Ovary (tissue), 9 donors: ENCODE measurements around the gene LBX2. TPM values are rescaled to one million over a fixed set of nuclear protein-coding genes. Genes with fewer than 3 reads are reported as not detected.
A peak's percentile ranks its signal among the peaks of the same experiment; 100 is the strongest.
"Not testable (repeated sequence)": the region's sequence is repeated elsewhere in the genome, so short reads cannot be mapped to it uniquely, and the experiment has no call there.

Source experiments
- DNase-seq, 5 donors: peaks; one replicate each; pipeline ENCODE4 v3.0.0-alpha.2; 2019 to 2020
- H3K27ac ChIP-seq, 2 donors: fragments of 200-600 bp; one replicate each; pipeline versions ENCODE4 v1.5.1 to v1.8.0; 2019 to 2022
- H3K27me3 ChIP-seq: fragments of 200-600 bp; one replicate; pipeline ENCODE4 v1.8.0; 2022
- H3K36me3 ChIP-seq: fragments of 200-600 bp; sonication (generic); one replicate; pipeline ENCODE4 v1.5.1; 2019
- H3K4me1 ChIP-seq: one replicate; pipeline ENCODE4 v1.8.1; 2013; ENCODE audit warnings: mild to moderate bottlenecking, moderate library complexity; ENCODE audit not compliant: insufficient read depth
- H3K4me3 ChIP-seq: fragments of 200-600 bp; sonication (generic); one replicate; pipeline ENCODE4 v1.5.1; 2017
- H3K9me3 ChIP-seq, 2 donors: fragments of 200-600 bp in 1 of 2; sonication (generic) in 1 of 2; one replicate each; pipeline versions ENCODE4 v1.5.1 to v1.8.1; 2013 to 2019; ENCODE audit warnings: mild to moderate bottlenecking in 1 of 2, moderate library complexity in 1 of 2
- EP300 ChIP-seq: sonication (generic); formaldehyde crosslinking; IDR thresholded peaks from one replicate; pipeline ENCODE4 v1.6.1; 2017; ENCODE audit warnings: antibody characterized with exemption
- POLR2A ChIP-seq: fragments of 450-650 bp; IDR thresholded peaks from one replicate; pipeline ENCODE4 v1.6.1; 2017; ENCODE audit warnings: antibody characterized with exemption, mild to moderate bottlenecking, moderate library complexity
- WGBS, 3 donors: extraction: QIAGEN DNeasy Blood & Tissue Kit in 1 of 3; methylation state at CpG; one replicate each; pipeline versions ENCODE4 v1.1.5 to v1.1.7; 2013 to 2017; 5-methylcytosine and 5-hydroxymethylcytosine counted together
- intact Hi-C, 4 donors: fragments of 100-400 bp; cut with DNase I; formaldehyde crosslinking; loops; one replicate each; pipeline versions ENCODE4 v1.11.0 to v1.15.1; 2022 to 2023
- polyA plus RNA-seq, 2 donors: library from polyadenylated mRNA; stranded (reverse); fragments of 200-250 nt in 1 of 2; fragments of 350-450 nt in 1 of 2; fragmentation: Illumina TruSeq in 1 of 2; extraction: RNeasy Lipid Tissue Mini Kit (QIAGEN cat#74804) in 1 of 2; gene quantifications; one replicate each; pipeline ENCODE4 v1.2.3, GENCODE V29; 2013 to 2014
- total RNA-seq, 7 donors: library from RNA; depleted of rRNA in 2 of 7; stranded (reverse); fragments of >200 nt in 2 of 7; fragmentation: NEBNext Ultra II Directional in 3 of 7; extraction: Animal tissue kit (Norgen Biotek cat#: 25700) in 3 of 7; gene quantifications; one replicate each; pipeline versions ENCODE4 v1.1.0 to v1.2.4, GENCODE V29; 2016 to 2023
- TF ChIP-seq, protein P1 (sequence below), 3 donors: fragments of 450-650 bp in 2 of 3; fragments of 200-600 bp in 1 of 3; IDR thresholded peaks; one replicate each; pipeline versions ENCODE4 v1.5.1 to v1.8.0; 2016 to 2022; ENCODE audit warnings: antibody characterized with exemption in 3 of 3, mild to moderate bottlenecking in 1 of 3
- donor health status: DM: no; HTN: no; CAD: no; lungs with moderate emphysema.
- donor health status: DM: no; HTN: no; CAD: no.
- donor health status: Bipolar disorder and iron deficiency.
- donor health status: DM: yes; HTN: yes; CAD: no.
- donor health status: DM: no; HTN: no; CAD: no.
- donor health status: DM: yes; HTN: yes; CAD: no.

LBX2 gene
- total and polyA plus RNA-seq, 9 donors = 0.15 to 1.2 (median 0.22) TPM; not detected in 4

DNA sequence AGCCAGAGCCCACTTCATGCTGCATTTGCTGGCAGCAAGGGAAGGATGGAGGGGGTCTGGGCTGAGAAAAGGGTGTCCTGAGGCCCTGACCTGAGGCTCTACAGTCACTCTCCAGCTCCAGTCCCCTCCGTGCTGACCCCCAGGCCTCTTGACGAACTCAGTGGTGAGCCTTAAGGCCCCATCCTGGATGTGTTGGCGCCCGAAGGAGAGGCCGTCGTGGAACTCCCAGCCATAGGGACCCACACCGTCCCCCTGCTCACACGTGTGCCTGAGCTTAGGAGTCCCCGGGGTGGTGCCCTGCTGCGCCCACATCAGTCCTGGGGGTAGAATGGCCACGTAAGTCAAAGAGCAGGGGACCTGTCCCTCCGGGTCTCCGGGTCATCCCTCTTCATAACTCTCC lies 35.0 kb downstream of the LBX2 start:
- Histone ChIP-seq H3K27me3 (no peaks in the 10 kb centered on the region), H3K4me1 (peaks cover 6% of the 10 kb centered on the region), H3K27ac (peak overlapping the region in 1 of 2 donors; percentile 53), H3K9me3 (no peaks in the 10 kb centered on the region), H3K36me3 (no peaks in the 10 kb centered on the region), H3K4me3 (peak overlapping the region; percentile 97)
- no peak for DNase-seq
- WGBS, 3 donors = 0 to 3% (median 2%) methylated on average over 11 to 13 of the region's 13 CpGs
- intact Hi-C loops = no loop called here
- TF ChIP-seq EP300 (no peak), POLR2A (no peak)
- TF ChIP-seq, protein P1, sequence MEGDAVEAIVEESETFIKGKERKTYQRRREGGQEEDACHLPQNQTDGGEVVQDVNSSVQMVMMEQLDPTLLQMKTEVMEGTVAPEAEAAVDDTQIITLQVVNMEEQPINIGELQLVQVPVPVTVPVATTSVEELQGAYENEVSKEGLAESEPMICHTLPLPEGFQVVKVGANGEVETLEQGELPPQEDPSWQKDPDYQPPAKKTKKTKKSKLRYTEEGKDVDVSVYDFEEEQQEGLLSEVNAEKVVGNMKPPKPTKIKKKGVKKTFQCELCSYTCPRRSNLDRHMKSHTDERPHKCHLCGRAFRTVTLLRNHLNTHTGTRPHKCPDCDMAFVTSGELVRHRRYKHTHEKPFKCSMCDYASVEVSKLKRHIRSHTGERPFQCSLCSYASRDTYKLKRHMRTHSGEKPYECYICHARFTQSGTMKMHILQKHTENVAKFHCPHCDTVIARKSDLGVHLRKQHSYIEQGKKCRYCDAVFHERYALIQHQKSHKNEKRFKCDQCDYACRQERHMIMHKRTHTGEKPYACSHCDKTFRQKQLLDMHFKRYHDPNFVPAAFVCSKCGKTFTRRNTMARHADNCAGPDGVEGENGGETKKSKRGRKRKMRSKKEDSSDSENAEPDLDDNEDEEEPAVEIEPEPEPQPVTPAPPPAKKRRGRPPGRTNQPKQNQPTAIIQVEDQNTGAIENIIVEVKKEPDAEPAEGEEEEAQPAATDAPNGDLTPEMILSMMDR (IDR thresholded peaks at IDR 0.05) = no peak

- Histone ChIP-seq H3K27ac (no peak overlapping the region), H3K9me3 (no peaks in the 10 kb centered on the region), H3K4me1 (peaks cover 9% of the 10 kb centered on the region), H3K36me3 (no peaks in the 10 kb centered on the region), H3K27me3 (no peaks in the 10 kb centered on the region), H3K4me3 (no peak overlapping the region)
- intact Hi-C loops = no loop called here
- DNase-seq = no peak
- TF ChIP-seq EP300 = no peak
- 78 to 83% (median 79%) methylated on average over 4 of the region's 4 CpGs for WGBS, 3 donors
Measured at GRCh38 chr2:74462786-74463105, 36.7 kb downstream of the LBX2 start.

- H3K27me3 ChIP-seq = no peaks in the 10 kb centered on the region
- 79 to 85% (median 82%) methylated on average over 20 of the region's 20 CpGs for WGBS, 3 donors
- H3K4me3 ChIP-seq = no peak overlapping the region
- no peak for TF ChIP-seq POLR2A
- no peak for TF ChIP-seq EP300
- TF ChIP-seq, protein P1 (IDR thresholded peaks at IDR 0.05) = no peak
- intact Hi-C loops = no loop called here
- no peaks in the 10 kb centered on the region for H3K9me3 ChIP-seq
- peaks cover 9% of the 10 kb centered on the region for H3K4me1 ChIP-seq
- DNase-seq = no peak
- H3K36me3 ChIP-seq = no peaks in the 10 kb centered on the region
- no peak overlapping the region for H3K27ac ChIP-seq
Measured at GRCh38 chr2:74462054-74462785, 37.2 kb downstream of the LBX2 start.

DNA sequence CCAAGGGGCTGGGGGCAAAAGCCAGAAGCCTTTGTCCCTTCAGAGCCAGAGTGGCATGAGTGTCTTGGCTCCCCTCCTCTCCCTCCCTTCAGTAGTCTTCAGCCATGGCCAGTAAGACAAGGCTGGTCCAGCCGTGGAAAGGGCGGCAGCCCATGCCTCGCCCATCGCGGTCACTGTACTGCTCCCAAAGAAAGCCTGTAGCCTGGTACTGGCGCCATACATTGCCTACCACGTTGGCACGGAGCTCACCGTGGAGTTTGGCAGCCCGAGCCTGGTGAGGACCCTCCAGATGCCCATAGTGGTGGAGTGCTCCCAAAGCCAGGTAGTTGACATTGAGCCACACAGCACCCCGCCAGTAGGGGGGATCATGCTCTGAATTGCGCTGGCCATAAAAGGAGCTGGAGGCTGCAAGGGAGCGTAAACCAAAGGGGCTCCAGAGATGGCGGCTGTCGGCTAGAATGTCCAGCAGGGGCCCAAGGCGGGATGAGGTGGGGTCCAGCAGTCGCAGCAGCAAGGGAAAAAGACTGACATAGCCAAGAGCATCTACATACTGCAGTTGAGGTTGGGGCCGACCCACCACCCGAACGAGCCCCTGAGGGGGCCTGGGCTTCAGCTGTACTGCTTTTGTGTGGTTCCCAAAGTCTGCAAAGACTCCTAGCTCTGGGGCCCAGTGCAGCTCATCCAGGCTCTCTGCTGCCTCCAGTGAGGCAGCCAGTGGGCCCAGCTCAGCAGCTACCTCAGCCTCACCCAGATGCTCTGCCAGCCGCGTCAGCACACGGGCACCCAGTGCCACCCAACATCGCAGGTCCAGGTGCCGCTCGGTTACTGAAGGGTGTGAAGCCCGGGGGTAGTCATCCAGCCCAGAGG lies 38.0 kb downstream of the LBX2 start:
- no peaks in the 10 kb centered on the region for H3K9me3 ChIP-seq

DNA sequence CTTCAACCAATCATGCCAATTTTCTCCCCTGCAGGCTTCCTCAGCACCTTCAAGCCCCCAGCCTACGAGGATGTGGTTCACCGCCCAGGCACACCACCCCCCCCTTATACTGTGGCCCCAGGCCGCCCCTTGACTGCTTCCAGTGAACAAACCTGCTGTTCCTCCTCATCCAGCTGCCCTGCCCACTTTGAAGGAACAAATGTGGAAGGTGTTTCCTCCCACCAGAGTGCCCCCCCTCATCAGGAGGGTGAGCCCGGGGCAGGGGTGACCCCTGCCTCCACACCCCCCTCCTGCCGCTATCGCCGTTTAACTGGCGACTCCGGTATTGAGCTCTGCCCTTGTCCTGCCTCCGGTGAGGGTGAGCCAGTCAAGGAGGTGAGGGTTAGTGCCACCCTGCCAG lies 39.2 kb downstream of the LBX2 start:
- H3K27me3 ChIP-seq, H3K36me3 ChIP-seq, DNase-seq, intact Hi-C loops, H3K4me3 ChIP-seq, H3K27ac ChIP-seq, H3K9me3 ChIP-seq: not testable (repeated sequence)
- WGBS, 3 donors = 64 to 69% (median 65%) methylated on average over 10 of the region's 10 CpGs
- H3K4me1 ChIP-seq = peaks cover 15% of the 10 kb centered on the region

More for the DNA sequence above, 38.0 kb downstream of the LBX2 start:
- intact Hi-C loops = no loop called here
- Histone ChIP-seq H3K27me3 (no peaks in the 10 kb centered on the region), H3K36me3 (no peaks in the 10 kb centered on the region), H3K4me1 (peaks cover 11% of the 10 kb centered on the region), H3K27ac (no peak overlapping the region), H3K4me3 (no peak overlapping the region)
- TF ChIP-seq POLR2A (no peak), EP300 (no peak)
- TF ChIP-seq, protein P1 (IDR thresholded peaks at IDR 0.05) = no peak
- 86 to 89% (median 86%) methylated on average over 25 to 27 of the region's 27 CpGs for WGBS, 3 donors
- peak in 1 of 5 donors; percentile 28 for DNase-seq

DNA sequence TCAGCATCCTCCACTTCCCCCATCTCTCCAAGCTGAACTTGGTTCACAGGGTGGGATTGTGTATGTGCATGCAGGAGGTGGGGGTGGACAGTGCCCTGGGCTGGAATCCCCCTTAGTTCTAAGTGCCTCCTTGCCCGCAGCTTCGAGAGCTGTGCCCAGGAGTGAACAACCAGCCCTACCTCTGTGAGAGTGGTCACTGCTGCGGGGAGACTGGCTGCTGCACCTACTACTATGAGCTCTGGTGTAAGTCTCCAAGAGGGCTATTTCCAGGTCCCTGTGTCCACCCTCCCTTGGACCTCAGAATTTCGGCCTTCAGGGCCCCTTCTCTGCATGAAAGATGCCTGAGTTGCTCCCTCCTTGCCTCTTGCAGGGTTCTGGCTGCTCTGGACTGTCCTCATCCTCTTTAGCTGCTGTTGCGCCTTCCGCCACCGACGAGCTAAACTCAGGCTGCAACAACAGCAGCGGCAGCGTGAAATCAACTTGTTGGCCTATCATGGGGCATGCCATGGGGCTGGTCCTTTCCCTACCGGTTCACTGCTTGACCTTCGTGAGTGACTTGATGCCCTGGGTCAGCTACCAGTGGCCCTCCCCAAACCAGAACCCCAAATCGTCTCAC lies 39.8 kb downstream of the LBX2 start:
- H3K4me1 ChIP-seq = peaks cover 15% of the 10 kb centered on the region
- H3K36me3 ChIP-seq, intact Hi-C loops, H3K9me3 ChIP-seq, H3K27ac ChIP-seq, H3K27me3 ChIP-seq, H3K4me3 ChIP-seq, DNase-seq: not testable (repeated sequence)
- 68 to 76% (median 69%) methylated on average over 13 of the region's 13 CpGs for WGBS, 3 donors
